Superior temporal gyrus (tissue), 1 donor: ENCODE results near the gene EIF4G3.

Experiments
- DNase-seq: peaks from one replicate; pipeline ENCODE4 v3.0.0-alpha.2; 2016; ENCODE audit errors: extremely low spot score

The EIF4G3 gene

DNA sequence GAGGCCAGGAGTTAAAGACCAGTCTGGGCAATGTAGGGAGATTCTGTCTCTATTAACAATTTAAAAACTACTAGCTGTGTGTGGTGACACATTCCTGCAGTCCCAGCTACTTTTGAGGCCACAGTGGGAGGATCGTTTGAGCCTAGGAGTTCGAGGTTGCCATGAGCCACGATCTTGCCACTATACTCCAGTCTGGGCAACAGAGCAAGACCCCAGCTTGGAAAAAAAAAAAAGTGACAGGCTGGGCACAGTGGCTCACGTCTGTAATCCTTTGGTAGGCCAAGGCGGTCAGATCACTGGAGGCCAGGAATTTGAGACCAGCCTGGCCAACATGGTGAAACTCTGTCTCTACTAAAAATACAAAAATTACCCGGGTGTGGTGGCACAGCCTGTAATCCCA, 416.4 kb downstream of the EIF4G3 start:
- DNase-seq: no peak
